Measurements from ENCODE around the gene HS3ST3B1. TPM values are rescaled to one million over a fixed set of nuclear protein-coding genes. Genes with fewer than 3 reads are reported as not detected.

Gene HS3ST3B1
- total RNA-seq, 2 experiments from 2014 or later, result 28.9 to 29.9 TPM

- POLR2A ChIA-PET, result interaction anchor here (1.0 kb wide), 1 partner anchor 96 kb away, joined by 3 read pairs; no protein-coding TSS in a partner anchor
- DNase-seq, result no peak
- CTCF ChIA-PET, result interaction anchor here (0.8 kb wide), 1 partner anchor 11 kb away, joined by 3 read pairs; no protein-coding TSS in a partner anchor
- Mint-ChIP-seq H3K4me1 (peaks cover 73% of the 10 kb centered on the region), H3K27me3 (no peaks in the 10 kb centered on the region), H3K9me3 (no peaks in the 10 kb centered on the region), H3K27ac (no peak overlapping the region), H3K36me3 (ENCODE audit: low read depth) (peaks cover 14% of the 10 kb centered on the region), H3K4me3 (no peak overlapping the region)
These were observed 30.5 kb downstream of the HS3ST3B1 start for GRCh38 chr17:14331225-14331981.

GRCh38 chr17:14331982-14332298, 31.1 kb downstream of the HS3ST3B1 start:
- no peak overlapping the region for H3K27ac Mint-ChIP-seq
- no peak for DNase-seq
- peaks cover 15% of the 10 kb centered on the region for H3K36me3 Mint-ChIP-seq (ENCODE audit: low read depth)
- H3K4me3 Mint-ChIP-seq, result no peak overlapping the region
- ChIA-PET CTCF (no interaction called here), POLR2A (no interaction called here)
- H3K27me3 Mint-ChIP-seq, result no peaks in the 10 kb centered on the region
- H3K4me1 Mint-ChIP-seq, result peaks cover 77% of the 10 kb centered on the region
- no peaks in the 10 kb centered on the region for H3K9me3 Mint-ChIP-seq

GRCh38 chr17:14332331-14332730, 31.4 kb downstream of the HS3ST3B1 start:
- H3K36me3 Mint-ChIP-seq (ENCODE audit: low read depth), result peaks cover 17% of the 10 kb centered on the region
- POLR2A ChIA-PET, result no interaction called here
- CTCF ChIA-PET, result no interaction called here
- no peak overlapping the region for H3K27ac Mint-ChIP-seq
- DNase-seq, result no peak
- no peaks in the 10 kb centered on the region for H3K27me3 Mint-ChIP-seq
- no peak overlapping the region for H3K4me3 Mint-ChIP-seq
- no peaks in the 10 kb centered on the region for H3K9me3 Mint-ChIP-seq
- peaks cover 80% of the 10 kb centered on the region for H3K4me1 Mint-ChIP-seq

- POLR2A ChIA-PET, result no interaction called here
- H3K36me3 Mint-ChIP-seq (ENCODE audit: low read depth), result peaks cover 14% of the 10 kb centered on the region
- DNase-seq, result no peak
- no peak overlapping the region for H3K27ac Mint-ChIP-seq
- no peak overlapping the region for H3K4me3 Mint-ChIP-seq
- H3K9me3 Mint-ChIP-seq, result no peaks in the 10 kb centered on the region
- no peaks in the 10 kb centered on the region for H3K27me3 Mint-ChIP-seq
- CTCF ChIA-PET, result no interaction called here
- H3K4me1 Mint-ChIP-seq, result peaks cover 81% of the 10 kb centered on the region
These were observed 32.6 kb downstream of the HS3ST3B1 start for GRCh38 chr17:14333506-14333905.

GRCh38 chr17:14334276-14334840, 33.5 kb downstream of the HS3ST3B1 start:
- peaks cover 80% of the 10 kb centered on the region for H3K4me1 Mint-ChIP-seq
- H3K27ac Mint-ChIP-seq, result peak overlapping the region; percentile 45
- ChIA-PET POLR2A (interaction anchor here (1.8 kb wide), 1 partner anchor 34 kb away, joined by 10 read pairs; the partner anchor contains the start of gene HS3ST3B1), CTCF (interaction anchor here (1.0 kb wide), 1 partner anchor 94 kb away, joined by 3 read pairs; no protein-coding TSS in a partner anchor)
- H3K27me3 Mint-ChIP-seq, result no peaks in the 10 kb centered on the region
- no peak overlapping the region for H3K4me3 Mint-ChIP-seq
- H3K36me3 Mint-ChIP-seq (ENCODE audit: low read depth), result peaks cover 17% of the 10 kb centered on the region
- H3K9me3 Mint-ChIP-seq, result no peaks in the 10 kb centered on the region
- DNase-seq, result no peak

GRCh38 chr17:14334919-14335318, 34.0 kb downstream of the HS3ST3B1 start:
- no peak for DNase-seq
- POLR2A ChIA-PET, result interaction anchor here (1.8 kb wide), 1 partner anchor 34 kb away, joined by 10 read pairs; the partner anchor contains the start of gene HS3ST3B1
- CTCF ChIA-PET, result interaction anchor here (1.0 kb wide), 1 partner anchor 93 kb away, joined by 3 read pairs; no protein-coding TSS in a partner anchor
- peaks cover 17% of the 10 kb centered on the region for H3K36me3 Mint-ChIP-seq (ENCODE audit: low read depth)
- no peaks in the 10 kb centered on the region for H3K9me3 Mint-ChIP-seq
- no peaks in the 10 kb centered on the region for H3K27me3 Mint-ChIP-seq
- peak overlapping the region; percentile 45 for H3K27ac Mint-ChIP-seq
- H3K4me3 Mint-ChIP-seq, result no peak overlapping the region
- peaks cover 79% of the 10 kb centered on the region for H3K4me1 Mint-ChIP-seq

GRCh38 chr17:14336418-14336817, 35.5 kb downstream of the HS3ST3B1 start:
- ChIA-PET POLR2A (no interaction called here), CTCF (no interaction called here)
- Mint-ChIP-seq H3K27me3 (no peaks in the 10 kb centered on the region), H3K9me3 (no peaks in the 10 kb centered on the region), H3K4me1 (peaks cover 78% of the 10 kb centered on the region), H3K36me3 (ENCODE audit: low read depth) (peaks cover 15% of the 10 kb centered on the region), H3K27ac (no peak overlapping the region), H3K4me3 (no peak overlapping the region)
- no peak for DNase-seq

GRCh38 chr17:14337596-14338079, 36.8 kb downstream of the HS3ST3B1 start:
- peaks cover 15% of the 10 kb centered on the region for H3K36me3 Mint-ChIP-seq (ENCODE audit: low read depth)
- ChIA-PET CTCF (no interaction called here), POLR2A (no interaction called here)
- H3K4me3 Mint-ChIP-seq, result no peak overlapping the region
- DNase-seq, result peak; percentile 20
- H3K27me3 Mint-ChIP-seq, result no peaks in the 10 kb centered on the region
- peak overlapping the region; percentile 17 for H3K27ac Mint-ChIP-seq
- H3K4me1 Mint-ChIP-seq, result peaks cover 70% of the 10 kb centered on the region
- H3K9me3 Mint-ChIP-seq, result no peaks in the 10 kb centered on the region

GRCh38 chr17:14340857-14341754, 40.2 kb downstream of the HS3ST3B1 start:
- H3K4me1 Mint-ChIP-seq, result peaks cover 40% of the 10 kb centered on the region
- no peaks in the 10 kb centered on the region for H3K27me3 Mint-ChIP-seq
- CTCF ChIA-PET, result no interaction called here
- no peak overlapping the region for H3K4me3 Mint-ChIP-seq
- no peak overlapping the region for H3K27ac Mint-ChIP-seq
- no peaks in the 10 kb centered on the region for H3K9me3 Mint-ChIP-seq
- POLR2A ChIA-PET, result interaction anchor here (1.4 kb wide), 1 partner anchor 40 kb away, joined by 4 read pairs; the partner anchor contains the start of gene HS3ST3B1
- H3K36me3 Mint-ChIP-seq (ENCODE audit: low read depth), result peaks cover 30% of the 10 kb centered on the region
- no peak for DNase-seq

- Mint-ChIP-seq H3K4me3 (no peak overlapping the region), H3K4me1 (peaks cover 33% of the 10 kb centered on the region), H3K9me3 (no peaks in the 10 kb centered on the region), H3K27me3 (no peaks in the 10 kb centered on the region), H3K36me3 (ENCODE audit: low read depth) (peaks cover 35% of the 10 kb centered on the region), H3K27ac (no peak overlapping the region)
- ChIA-PET POLR2A (interaction anchor here (1.4 kb wide), 1 partner anchor 41 kb away, joined by 4 read pairs; the partner anchor contains the start of gene HS3ST3B1), CTCF (no interaction called here)
- no peak for DNase-seq
These were observed 41.0 kb downstream of the HS3ST3B1 start for GRCh38 chr17:14341866-14342265.

GRCh38 chr17:14346801-14347200, 45.9 kb downstream of the HS3ST3B1 start:
- Mint-ChIP-seq H3K27me3 (no peaks in the 10 kb centered on the region), H3K27ac (no peak overlapping the region), H3K4me1 (peaks cover 23% of the 10 kb centered on the region), H3K9me3 (no peaks in the 10 kb centered on the region), H3K4me3 (no peak overlapping the region), H3K36me3 (ENCODE audit: low read depth) (peaks cover 52% of the 10 kb centered on the region)
- ChIA-PET POLR2A (no interaction called here), CTCF (no interaction called here)
- no peak for DNase-seq

GRCh38 chr17:14351493-14351892, 50.6 kb downstream of the HS3ST3B1 start:
- CTCF ChIA-PET, result interaction anchor here (1.2 kb wide), 1 partner anchor 757 kb away, joined by 3 read pairs; no protein-coding TSS in a partner anchor
- H3K36me3 Mint-ChIP-seq (ENCODE audit: low read depth), result peaks cover 33% of the 10 kb centered on the region
- no peak overlapping the region for H3K4me3 Mint-ChIP-seq
- H3K9me3 Mint-ChIP-seq, result no peaks in the 10 kb centered on the region
- H3K27me3 Mint-ChIP-seq, result no peaks in the 10 kb centered on the region
- peaks cover 25% of the 10 kb centered on the region for H3K4me1 Mint-ChIP-seq
- POLR2A ChIA-PET, result interaction anchor here (1.0 to 1.7 kb wide), 2 partner anchors 30 to 50 kb away, joined by 4 to 5 read pairs; partner anchors contain the start of gene HS3ST3B1
- no peak for DNase-seq
- H3K27ac Mint-ChIP-seq, result no peak overlapping the region

Data from activated CD4-positive, alpha-beta memory T cell treated with anti-CD3 and anti-CD28 coated beads, Interleukin-2, amount 10 ng/mL, durations not matched to agents 7 days and 5 days (primary cell).